ENCODE results near the gene COX19. TPM values are rescaled to one million over a fixed set of nuclear protein-coding genes. Genes with fewer than 3 reads are reported as not detected.

The COX19 gene
- total and polyA plus RNA-seq, 2 of the 13 experiments (the other 11 are each of a cell fraction or from before 2014, with no cell fraction given) = 11.5 to 21.7 TPM

GRCh38 chr7:992709-993607 lies 17.6 kb upstream of the COX19 start (continued):
- TF ChIP-seq ZNF512B (CRISPR knock-in tag; IDR thresholded peaks at IDR 0.05; ENCODE audit: borderline replicate concordance) = no peak; the same call in 1 of the 2 replicates
- TF ChIP-seq ZNF362 (CRISPR knock-in tag; IDR thresholded peaks at IDR 0.05; ENCODE audit: borderline replicate concordance) = peak; percentile 64; the same call in 1 of the 2 replicates
- TF ChIP-seq SNAPC2 (CRISPR knock-in tag; IDR thresholded peaks at IDR 0.05) = no peak
- TF ChIP-seq POLR2AphosphoS5 (IDR thresholded peaks at IDR 0.05; ENCODE audit: low read depth, low read length) = peak; percentile 56
- TF ChIP-seq RBFOX2 (IDR thresholded peaks at IDR 0.05; ENCODE audit: low read depth, low read length) = peak; percentile 42; the same call in 1 of the 2 replicates
- peak; percentile 87 for TF ChIP-seq HOXA3 (CRISPR knock-in tag; IDR thresholded peaks at IDR 0.05)
- 0 out of 2 replicates have a peak, but pooled peaks have one; percentile 41 for TF ChIP-seq ARID3A (IDR thresholded peaks at IDR 0.05; ENCODE audit: low read depth, low read length)
- TF ChIP-seq ZNF30 (CRISPR knock-in tag; IDR thresholded peaks at IDR 0.05) = no peak
- no peak for TF ChIP-seq MBD4 (IDR thresholded peaks at IDR 0.05; ENCODE audit: borderline replicate concordance, low read length)
- TF ChIP-seq ZNF574 (CRISPR knock-in tag; IDR thresholded peaks at IDR 0.05) = peak; percentile 78
- TF ChIP-seq MTERF4 (CRISPR knock-in tag; IDR thresholded peaks at IDR 0.05) = no peak; the same call in 1 of the 2 replicates
